ENCODE data around the gene PATE4. TPM values are rescaled to one million over a fixed set of nuclear protein-coding genes. Genes with fewer than 3 reads are reported as not detected.

PATE4 gene
- total RNA-seq, 1 donor, result not detected

- DNase-seq (ENCODE audit: low read depth), result peak; percentile 40
- H3K4me3 ChIP-seq (ENCODE audit: low read depth, low read length), result peak overlapping the region; percentile 90
- TF ChIP-seq CTCF (IDR thresholded peaks at IDR 0.05; ENCODE audit: insufficient read depth, low read depth, low read length), result no peak
These were observed 53.9 kb downstream of the PATE4 start for GRCh38 chr11:125886997-125887372.

GRCh38 chr11:125887373-125888324 is 54.5 kb downstream of the PATE4 start, which contains the start of gene HYLS1:
Gene HYLS1 (plus strand): TSS chr11:125887668. CDS start chr11:125899369, 11,701 bp downstream.
- peak; percentile 98 for DNase-seq (ENCODE audit: low read depth)
- peak within 1 kb of the TSS; percentile 90 for H3K4me3 ChIP-seq (ENCODE audit: low read depth, low read length)
- TF ChIP-seq CTCF (IDR thresholded peaks at IDR 0.05; ENCODE audit: insufficient read depth, low read depth, low read length), result peak; percentile 35

Other genes with a start within 250 kb of the PATE4 start
- gene STT3A, start 240.5 kb upstream of the PATE4 start, total RNA-seq, result 216 and 383 TPM in 2 replicates
- gene CHEK1, start 208.2 kb upstream of the PATE4 start, total RNA-seq, result 31.9 and 53.1 TPM in 2 replicates
- gene ACRV1, start 152.5 kb upstream of the PATE4 start, total RNA-seq, result not detected in 2 replicates
- not detected in 2 replicates for gene PATE1, start 87.0 kb upstream of the PATE4 start, total RNA-seq
- 0.32 TPM in 1 of 2 replicates, not detected in the other for gene PATE2, start 54.5 kb upstream of the PATE4 start, total RNA-seq
- not detected in 2 replicates for gene PATE3, start 45.2 kb upstream of the PATE4 start, total RNA-seq
- gene HYLS1, start 54.4 kb downstream of the PATE4 start, total RNA-seq, result 7.1 and 10.4 TPM in 2 replicates
- gene PUS3, start 69.9 kb downstream of the PATE4 start, total RNA-seq, result 10.4 and 10.6 TPM in 2 replicates
- not detected in 2 replicates for gene DDX25, start 71.2 kb downstream of the PATE4 start, total RNA-seq
- not detected in 2 replicates for gene VSIG10L2, start 112.7 kb downstream of the PATE4 start, total RNA-seq
- 2.3 and 2.6 TPM in 2 replicates for gene CDON, start 229.6 kb downstream of the PATE4 start, total RNA-seq

Data from fibroblast of villous mesenchyme (primary cell).